ENCODE results near the gene ZNF768.
"Not testable (repeated sequence)": the region's sequence is repeated elsewhere in the genome, so short reads cannot be mapped to it uniquely, and the experiment has no call there.

ZNF768 gene

GRCh38 chr16:30522702-30523463 is 3.5 kb downstream of the ZNF768 start:
- DNase-seq; in situ Hi-C loops (cut with HindIII; ENCODE audit: low pct_ligation_motif_present, low pct_unique_long_range_greater_than_20kb, low sequenced_read_pairs): not testable (repeated sequence)

- in situ Hi-C loops (cut with HindIII; ENCODE audit: low pct_ligation_motif_present, low pct_unique_long_range_greater_than_20kb, low sequenced_read_pairs): no loop called here
- peak; percentile 90 for DNase-seq
These were observed 4.3 kb downstream of the ZNF768 start for GRCh38 chr16:30521873-30522641.

GRCh38 chr16:30521476-30521872 is 4.9 kb downstream of the ZNF768 start:
- no peak for DNase-seq
- in situ Hi-C loops (cut with HindIII; ENCODE audit: low pct_ligation_motif_present, low pct_unique_long_range_greater_than_20kb, low sequenced_read_pairs): no loop called here

GRCh38 chr16:30519120-30520049 is 7.0 kb downstream of the ZNF768 start:
- in situ Hi-C loops (cut with HindIII; ENCODE audit: low pct_ligation_motif_present, low pct_unique_long_range_greater_than_20kb, low sequenced_read_pairs): no loop called here
- DNase-seq: no peak

- no peak for DNase-seq
- in situ Hi-C loops (cut with HindIII; ENCODE audit: low pct_ligation_motif_present, low pct_unique_long_range_greater_than_20kb, low sequenced_read_pairs): no loop called here
These were observed 7.8 kb downstream of the ZNF768 start for GRCh38 chr16:30518552-30518951.

GRCh38 chr16:30515275-30515674 is 11.1 kb downstream of the ZNF768 start:
- no peak for DNase-seq

GRCh38 chr16:30511509-30511908 is 14.9 kb downstream of the ZNF768 start:
- no peak for DNase-seq
- in situ Hi-C loops (cut with HindIII; ENCODE audit: low pct_ligation_motif_present, low pct_unique_long_range_greater_than_20kb, low sequenced_read_pairs): no loop called here

More at GRCh38 chr16:30515275-30515674, 11.1 kb downstream of the ZNF768 start:
- in situ Hi-C loops (cut with HindIII; ENCODE audit: low pct_ligation_motif_present, low pct_unique_long_range_greater_than_20kb, low sequenced_read_pairs): no loop called here

GRCh38 chr16:30510376-30510938 is 15.9 kb downstream of the ZNF768 start:
- DNase-seq: no peak
- in situ Hi-C loops (cut with HindIII; ENCODE audit: low pct_ligation_motif_present, low pct_unique_long_range_greater_than_20kb, low sequenced_read_pairs): no loop called here

GRCh38 chr16:30509081-30509765 is 17.1 kb downstream of the ZNF768 start:
- in situ Hi-C loops (cut with HindIII; ENCODE audit: low pct_ligation_motif_present, low pct_unique_long_range_greater_than_20kb, low sequenced_read_pairs): no loop called here
- no peak for DNase-seq

GRCh38 chr16:30503403-30504296 is 22.7 kb downstream of the ZNF768 start:
- in situ Hi-C loops (cut with HindIII; ENCODE audit: low pct_ligation_motif_present, low pct_unique_long_range_greater_than_20kb, low sequenced_read_pairs): no loop called here

GRCh38 chr16:30499284-30499683 is 27.1 kb downstream of the ZNF768 start:
- in situ Hi-C loops (cut with HindIII; ENCODE audit: low pct_ligation_motif_present, low pct_unique_long_range_greater_than_20kb, low sequenced_read_pairs): no loop called here
- no peak for DNase-seq

More at GRCh38 chr16:30503403-30504296, 22.7 kb downstream of the ZNF768 start:
- no peak for DNase-seq

GRCh38 chr16:30494709-30495108 is 31.7 kb downstream of the ZNF768 start:
- DNase-seq: no peak
- in situ Hi-C loops (cut with HindIII; ENCODE audit: low pct_ligation_motif_present, low pct_unique_long_range_greater_than_20kb, low sequenced_read_pairs): no loop called here

- in situ Hi-C loops (cut with HindIII; ENCODE audit: low pct_ligation_motif_present, low pct_unique_long_range_greater_than_20kb, low sequenced_read_pairs): no loop called here
- DNase-seq: no peak
These were observed 32.4 kb downstream of the ZNF768 start for GRCh38 chr16:30493941-30494488.

- in situ Hi-C loops (cut with HindIII; ENCODE audit: low pct_ligation_motif_present, low pct_unique_long_range_greater_than_20kb, low sequenced_read_pairs): no loop called here
- peak; percentile 76 for DNase-seq
These were observed 34.5 kb downstream of the ZNF768 start for GRCh38 chr16:30491744-30492308.

- in situ Hi-C loops (cut with HindIII; ENCODE audit: low pct_ligation_motif_present, low pct_unique_long_range_greater_than_20kb, low sequenced_read_pairs): no loop called here
- no peak for DNase-seq
These were observed 35.1 kb downstream of the ZNF768 start for GRCh38 chr16:30491229-30491628.

- DNase-seq: no peak
- in situ Hi-C loops (cut with HindIII; ENCODE audit: low pct_ligation_motif_present, low pct_unique_long_range_greater_than_20kb, low sequenced_read_pairs): no loop called here
These were observed 36.2 kb downstream of the ZNF768 start for GRCh38 chr16:30490210-30490609.

Data from ACHN (cell line).